SKM-1 treated with dmso at 0.1 percent for 144 hours (cell line): Measurements from ENCODE around the gene MPV17L.
A peak's percentile ranks its signal among the peaks of the same experiment; 100 is the strongest.
"Not testable (repeated sequence)": the region's sequence is repeated elsewhere in the genome, so short reads cannot be mapped to it uniquely, and the experiment has no call there.

Experiments used
- DNase-seq: peaks from one replicate; lab custom pipeline; 2025; ENCODE audit not compliant: unreplicated experiment; lab: John Stamatoyannopoulos, UW

MPV17L gene

DNA sequence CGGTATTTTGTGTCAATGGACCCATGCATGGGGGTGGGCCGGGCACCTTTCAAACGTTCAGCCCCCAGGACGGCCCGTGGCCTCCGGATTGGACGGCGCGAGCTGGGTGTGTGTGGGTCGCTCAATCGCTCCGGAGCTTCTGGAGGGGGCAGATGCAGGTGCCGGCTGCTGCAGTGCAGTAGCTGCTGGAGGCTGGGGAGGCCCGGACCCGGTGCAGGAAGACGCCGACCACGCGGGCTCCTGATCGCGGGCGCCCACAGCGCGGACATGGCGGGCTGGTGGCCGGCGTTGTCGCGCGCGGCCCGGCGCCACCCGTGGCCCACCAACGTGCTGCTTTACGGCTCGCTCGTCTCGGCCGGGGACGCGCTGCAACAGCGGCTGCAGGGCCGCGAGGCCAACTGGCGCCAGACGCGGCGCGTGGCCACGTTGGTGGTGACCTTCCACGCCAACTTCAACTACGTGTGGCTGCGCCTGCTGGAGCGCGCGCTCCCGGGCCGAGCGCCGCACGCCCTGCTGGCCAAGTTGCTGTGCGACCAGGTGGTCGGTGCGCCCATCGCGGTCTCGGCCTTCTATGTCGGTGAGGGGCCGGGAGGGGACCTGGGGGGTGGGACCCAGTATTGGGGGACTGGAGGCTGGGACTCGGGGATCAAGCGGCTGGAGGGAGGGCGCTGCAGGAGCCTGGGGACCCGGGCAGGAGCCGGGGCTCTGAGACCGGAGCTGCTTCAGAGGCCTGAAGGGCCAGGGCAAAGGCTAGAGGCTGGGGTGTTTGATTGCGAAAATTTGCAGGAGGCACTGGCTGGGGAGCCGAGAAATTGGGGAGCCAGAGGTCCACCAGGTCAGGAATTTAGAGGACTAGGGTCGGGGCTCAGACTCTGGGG is at the start of gene MPV17L:
Gene MPV17L (plus strand): TSS at position 124 of the 878 bp plus-strand sequence. CDS start 144 bp downstream, at position 268.
- not testable (repeated sequence) for DNase-seq

DNA sequence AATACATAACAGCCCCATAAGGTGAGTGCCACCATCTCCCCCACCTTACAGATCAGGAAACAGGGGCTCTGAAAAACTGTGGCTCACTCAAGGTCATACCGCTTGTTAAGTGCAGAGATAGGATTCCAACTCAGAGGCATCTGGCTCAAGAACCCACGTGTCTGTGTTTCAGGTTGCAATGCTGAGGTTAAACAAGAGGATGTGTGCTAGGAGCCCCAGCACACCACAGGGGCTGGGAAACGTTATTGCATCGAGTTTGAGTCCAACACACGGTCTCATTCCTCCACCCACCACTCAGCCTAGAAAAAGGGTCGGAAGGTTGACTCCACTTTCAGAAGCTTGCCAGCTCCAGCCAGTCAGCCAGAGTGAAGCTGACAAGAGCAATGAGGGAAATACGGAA is 46.8 kb upstream of the MPV17L start:
- DNase-seq, result not testable (repeated sequence)

DNA sequence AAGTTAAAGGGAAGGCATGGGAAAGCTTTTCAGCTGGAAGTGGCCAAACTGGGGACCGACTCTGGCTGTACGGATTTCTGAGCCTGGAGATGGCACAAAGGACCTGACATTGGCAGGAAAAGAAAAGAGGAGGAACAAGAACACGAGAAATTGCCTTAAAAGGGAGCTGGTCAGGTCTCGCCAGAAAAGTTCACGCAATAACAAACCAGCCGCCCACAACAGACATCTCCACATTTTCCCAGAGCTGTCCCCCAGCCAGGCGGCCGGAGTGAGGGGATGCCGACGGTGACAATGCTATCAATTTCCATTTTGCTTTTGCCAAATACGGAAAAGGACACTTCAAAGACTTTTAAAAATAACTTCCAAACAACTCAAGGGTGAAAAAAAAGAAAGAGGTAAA is 44.3 kb upstream of the MPV17L start:
- not testable (repeated sequence) for DNase-seq

DNA sequence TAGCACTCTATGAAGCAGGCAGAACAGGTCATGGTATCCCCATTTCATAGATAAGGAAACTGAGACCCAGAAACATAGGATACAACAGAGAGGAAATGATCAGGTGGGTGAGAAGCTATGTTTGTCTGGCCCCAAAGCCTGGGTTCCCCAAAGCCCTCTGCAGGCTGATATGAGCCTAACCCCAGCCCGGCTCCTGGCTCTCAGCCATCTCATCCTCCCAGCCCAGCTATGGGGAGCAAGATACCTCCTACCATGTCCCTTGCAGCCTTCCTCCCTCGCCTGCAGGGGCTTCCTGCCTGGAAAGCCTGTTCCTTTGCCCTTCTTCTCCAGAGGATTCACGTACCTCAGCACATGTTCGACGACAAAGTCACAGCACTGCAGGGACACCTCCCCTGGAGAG is 43.8 kb upstream of the MPV17L start:
- not testable (repeated sequence) for DNase-seq

DNA sequence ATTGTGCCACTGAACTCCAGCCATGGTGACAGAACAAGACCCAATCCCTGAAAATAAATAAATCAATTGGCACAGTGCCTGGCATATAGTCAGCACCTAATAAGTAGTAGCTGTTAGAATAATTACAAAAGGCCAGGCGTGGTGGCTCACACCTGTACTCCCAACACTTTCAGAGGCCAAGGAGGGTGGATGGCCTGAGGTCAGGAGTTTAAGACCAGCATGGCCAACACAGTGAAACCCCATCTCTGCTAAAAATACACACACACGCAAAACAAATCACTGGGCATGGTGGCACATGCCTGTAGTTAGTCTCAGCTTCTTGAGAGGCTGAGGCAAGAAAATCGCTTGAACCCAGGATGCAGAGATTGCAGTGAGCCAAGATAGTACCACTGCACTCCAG is 42.7 kb upstream of the MPV17L start:
- not testable (repeated sequence) for DNase-seq

DNA sequence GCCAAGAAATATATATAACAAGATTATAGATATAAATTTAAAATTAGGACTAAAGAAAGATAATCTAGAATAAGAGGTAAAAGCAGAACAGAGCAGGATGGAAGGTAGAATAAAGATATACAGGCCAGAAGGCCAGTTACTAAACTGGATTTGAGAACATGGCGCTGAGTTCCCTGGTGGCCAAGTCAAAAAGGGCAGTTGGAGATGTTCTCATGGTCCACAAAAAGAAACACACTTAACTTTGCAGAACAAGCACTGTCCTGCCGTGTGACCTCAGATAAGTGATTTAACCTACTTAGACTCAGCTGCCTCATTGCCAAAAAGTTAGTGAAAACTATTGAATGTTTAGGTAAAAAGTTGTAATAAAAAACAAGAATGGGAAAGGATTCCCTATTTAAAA is 40.7 kb upstream of the MPV17L start:
- DNase-seq, result not testable (repeated sequence)

DNA sequence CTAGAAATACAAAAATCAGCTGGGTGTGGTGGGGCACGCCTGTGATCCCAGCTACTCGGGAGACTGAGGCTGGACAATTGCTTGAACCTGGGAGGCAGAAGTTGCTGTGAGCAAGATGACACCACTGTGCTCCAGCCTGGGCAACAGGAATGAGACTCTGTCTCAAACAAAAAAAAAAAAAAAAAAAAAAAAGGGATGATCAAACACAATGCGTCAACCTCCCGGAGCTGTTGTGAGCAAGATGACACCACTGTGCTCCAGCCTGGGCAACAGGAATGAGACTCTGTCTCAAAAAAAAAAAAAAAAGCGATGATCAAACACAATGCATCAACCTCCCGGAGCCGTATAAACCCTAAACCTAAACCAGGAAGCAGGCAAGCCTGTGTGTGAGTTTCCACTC is 38.1 kb upstream of the MPV17L start:
- not testable (repeated sequence) for DNase-seq

DNA sequence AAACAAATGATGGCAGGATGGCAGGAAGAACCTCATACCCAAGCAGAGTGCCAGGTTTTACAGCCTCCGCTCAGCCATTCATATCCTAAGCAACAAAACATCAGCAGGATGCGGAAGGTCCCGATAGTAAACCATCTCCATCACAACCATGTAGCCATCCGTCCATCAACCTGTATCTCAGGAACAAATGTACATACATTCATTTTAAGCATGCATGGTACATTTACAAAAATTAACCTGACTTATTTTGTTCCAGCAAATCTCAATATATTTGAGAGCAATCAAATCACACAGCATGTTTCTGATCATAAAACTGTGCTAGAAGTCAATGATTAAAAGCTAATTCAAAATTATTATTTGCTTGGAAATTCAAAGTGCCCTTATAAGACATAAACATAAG is 17.4 kb upstream of the MPV17L start, which contains the start of gene NPIPA5:
Gene NPIPA5 (minus strand): TSS at position 101 of the 400 bp plus-strand sequence. CDS start 0 bp downstream, at position 101.
- not testable (repeated sequence) for DNase-seq

DNA sequence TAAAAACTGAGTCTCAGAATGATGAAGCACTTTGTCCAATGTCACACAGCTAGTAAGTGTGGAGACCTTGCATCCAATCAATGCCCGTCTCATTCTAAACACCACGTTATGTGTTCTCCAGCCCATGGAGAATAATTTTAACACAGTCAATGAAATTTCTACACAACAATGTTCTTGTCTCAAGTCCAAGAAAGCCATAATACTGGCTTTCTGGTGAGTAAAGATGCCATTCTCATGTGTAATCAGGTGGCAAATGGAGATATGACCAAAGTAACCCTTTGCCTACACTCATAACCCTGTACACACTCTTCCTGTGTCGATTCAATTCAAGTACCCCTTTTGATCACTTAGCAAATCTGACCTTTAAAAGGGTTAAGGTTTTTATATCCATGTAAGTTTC is 12.7 kb upstream of the MPV17L start:
- not testable (repeated sequence) for DNase-seq

DNA sequence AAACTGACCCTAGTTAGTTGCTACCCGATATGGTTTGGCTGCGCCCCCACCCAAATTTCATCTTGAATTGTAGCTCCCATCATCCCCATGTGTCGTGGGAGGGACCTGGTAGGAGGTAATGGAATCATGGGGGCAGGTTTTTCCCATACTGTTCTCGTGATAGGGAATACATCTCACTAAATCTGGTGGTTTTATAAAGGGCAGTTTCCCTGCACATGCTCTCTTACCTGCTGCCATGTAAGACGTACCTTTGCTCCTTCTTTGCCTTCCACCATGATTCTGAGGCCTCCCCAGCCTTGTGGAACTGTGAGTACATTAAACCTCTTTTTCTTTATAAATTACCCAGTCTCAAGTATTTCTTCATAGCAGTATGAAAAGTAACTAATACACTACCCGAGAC is 7.5 kb upstream of the MPV17L start:
- not testable (repeated sequence) for DNase-seq

DNA sequence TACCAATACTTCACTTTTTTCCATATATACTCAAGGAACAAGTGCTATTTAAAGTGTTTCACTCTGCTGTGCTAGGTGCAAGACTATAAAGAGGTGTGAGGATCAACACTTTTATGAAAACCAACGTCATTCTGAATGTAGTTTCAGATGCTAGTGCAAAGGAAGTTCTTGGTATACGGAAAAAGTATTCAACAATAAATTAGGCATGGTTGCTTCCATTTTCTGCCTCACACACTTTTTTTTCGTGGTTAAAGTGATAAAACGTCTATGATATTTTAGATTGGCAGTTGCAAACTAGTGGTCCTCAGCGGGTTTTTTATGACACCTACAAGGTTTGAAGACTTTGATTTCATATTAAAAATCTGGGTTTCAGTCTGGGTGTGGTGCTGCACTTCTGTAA is 5.6 kb upstream of the MPV17L start:
- not testable (repeated sequence) for DNase-seq

DNA sequence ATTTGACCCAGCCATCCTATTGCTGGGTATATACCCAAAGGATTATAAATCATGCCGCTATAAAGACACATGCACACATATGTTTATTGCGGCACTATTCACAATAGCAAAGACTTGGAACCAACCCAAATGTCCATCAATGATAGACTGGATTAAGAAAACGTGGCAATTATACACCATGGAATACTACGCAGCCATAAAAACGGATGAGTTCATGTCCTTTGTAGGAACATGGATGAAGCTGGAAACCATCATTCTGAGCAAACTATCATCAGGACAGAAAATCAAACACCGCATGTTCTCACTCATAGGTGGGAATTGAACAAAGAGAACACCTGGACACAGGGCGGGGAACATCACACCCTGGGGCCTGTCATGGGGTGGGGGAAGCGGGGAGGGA is 2.5 kb upstream of the MPV17L start:
- DNase-seq, result not testable (repeated sequence)

DNA sequence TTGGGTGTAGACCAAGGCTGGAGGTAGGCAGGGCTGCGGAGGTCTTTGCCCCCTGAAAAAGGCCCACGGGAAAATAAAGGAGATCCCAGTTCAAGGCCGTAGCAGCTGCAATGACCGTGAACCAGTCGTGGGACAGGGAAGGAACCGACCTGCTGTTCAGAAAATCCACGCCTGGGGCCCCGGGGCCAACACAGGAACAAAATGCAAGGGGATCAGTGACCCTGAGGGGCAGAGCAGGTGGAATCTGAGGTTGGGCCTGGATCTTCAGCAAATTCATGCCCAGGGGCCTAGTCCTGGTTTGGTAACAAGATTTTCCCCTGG is 915 bp downstream of the MPV17L start:
- DNase-seq, result not testable (repeated sequence)

DNA sequence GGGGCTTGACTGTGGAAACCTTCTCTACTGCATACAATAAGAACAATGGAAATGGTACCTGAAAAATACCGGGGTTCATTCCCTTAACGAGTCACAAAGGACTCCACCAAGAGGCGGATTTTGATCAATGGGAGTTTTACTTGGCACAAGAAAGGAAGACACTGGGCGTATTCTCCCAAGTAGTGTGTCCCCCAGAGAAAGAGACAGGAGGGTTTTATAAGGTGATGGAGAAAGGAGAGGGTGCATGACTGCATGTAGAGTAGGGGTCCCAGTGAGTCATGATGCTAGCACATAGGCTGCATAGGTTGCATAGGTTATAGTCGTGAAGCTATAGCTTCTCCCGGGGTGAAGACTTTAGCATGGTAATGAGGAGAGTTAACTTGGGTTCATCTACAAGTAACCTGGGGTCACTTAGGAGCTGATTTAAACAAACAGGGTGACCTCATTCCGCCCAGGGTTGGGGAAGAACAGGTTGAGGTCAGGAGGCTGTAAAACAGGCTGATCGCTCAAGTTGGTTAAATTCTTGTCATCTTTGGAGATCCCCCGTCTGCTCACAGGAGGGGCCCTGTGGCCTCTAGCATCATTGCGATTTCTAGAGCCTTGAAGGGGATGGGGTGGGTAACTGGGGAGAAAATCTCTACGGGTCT is 1.5 kb downstream of the MPV17L start:
- DNase-seq, result no peak

DNA sequence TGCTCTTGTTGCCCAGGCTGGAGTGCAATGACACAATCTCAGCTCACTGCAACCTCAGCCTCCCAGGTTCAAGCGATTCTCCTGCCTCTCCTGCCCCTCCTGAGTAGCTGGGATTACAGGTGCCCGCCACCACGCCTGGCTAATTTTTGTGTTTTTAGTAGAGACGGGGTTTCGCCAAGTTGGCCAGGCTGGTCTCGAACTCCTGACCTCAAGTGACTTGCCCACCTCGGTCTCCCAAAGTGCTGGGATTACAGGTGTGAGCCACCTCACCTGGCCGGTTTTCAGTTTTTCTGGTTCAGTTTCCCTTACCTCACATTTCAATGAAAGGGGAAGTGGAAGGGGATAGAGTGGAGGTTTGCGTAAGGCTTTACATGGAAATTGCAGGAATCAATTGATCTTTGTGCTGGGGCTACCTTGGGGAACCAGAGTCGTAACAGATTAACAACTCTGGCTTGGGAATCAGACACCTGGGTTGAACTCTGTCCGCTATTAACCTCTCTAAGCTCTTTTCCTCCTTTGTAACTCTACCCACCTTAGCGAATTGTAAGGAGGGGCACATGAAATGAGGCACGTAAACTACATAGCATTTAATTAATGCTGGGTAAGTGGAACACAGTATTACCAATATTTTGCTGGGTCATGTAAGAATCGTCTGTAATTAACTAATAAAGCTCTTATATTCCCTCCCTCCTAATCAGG is 3.2 kb downstream of the MPV17L start:
- no peak for DNase-seq

DNA sequence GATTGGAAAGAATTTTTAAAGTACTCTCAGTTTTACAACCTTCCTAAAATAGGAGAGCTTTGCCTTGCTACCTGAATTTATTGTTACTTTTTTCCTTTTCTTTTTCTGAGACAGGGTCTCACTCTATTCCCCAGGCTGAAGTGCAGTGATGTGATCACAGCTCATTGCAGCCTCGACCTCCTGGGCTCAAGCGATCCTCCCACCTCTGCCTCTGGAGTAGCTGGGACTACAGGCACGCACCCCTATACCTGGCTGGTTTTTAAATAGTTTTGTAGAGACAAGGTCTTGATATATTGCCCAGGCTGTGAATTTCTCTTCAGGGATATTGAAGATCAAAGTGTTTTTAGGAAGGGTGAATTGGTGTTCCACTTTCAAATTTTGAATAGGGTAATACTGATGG is 3.8 kb downstream of the MPV17L start:
- DNase-seq, result no peak

DNA sequence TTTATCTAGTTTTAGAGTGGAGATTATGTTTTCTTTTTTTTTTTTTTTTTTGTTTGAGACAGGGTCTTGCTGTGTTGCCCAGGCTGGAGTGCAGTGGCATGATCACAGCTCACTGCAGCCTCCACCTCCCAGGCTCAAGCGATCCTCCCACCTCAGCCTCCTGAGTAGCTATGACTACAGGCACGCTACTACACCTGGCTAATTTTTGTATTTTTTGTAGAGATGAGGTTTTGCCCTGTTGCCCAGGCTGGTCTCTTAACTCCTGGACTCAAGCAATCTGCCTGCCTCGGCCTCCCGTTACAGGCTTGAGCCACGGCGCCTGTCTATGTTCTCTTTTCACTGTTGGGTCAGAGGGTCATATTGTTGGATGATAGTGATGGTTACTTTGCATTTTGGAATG is 4.8 kb downstream of the MPV17L start:
- not testable (repeated sequence) for DNase-seq

DNA sequence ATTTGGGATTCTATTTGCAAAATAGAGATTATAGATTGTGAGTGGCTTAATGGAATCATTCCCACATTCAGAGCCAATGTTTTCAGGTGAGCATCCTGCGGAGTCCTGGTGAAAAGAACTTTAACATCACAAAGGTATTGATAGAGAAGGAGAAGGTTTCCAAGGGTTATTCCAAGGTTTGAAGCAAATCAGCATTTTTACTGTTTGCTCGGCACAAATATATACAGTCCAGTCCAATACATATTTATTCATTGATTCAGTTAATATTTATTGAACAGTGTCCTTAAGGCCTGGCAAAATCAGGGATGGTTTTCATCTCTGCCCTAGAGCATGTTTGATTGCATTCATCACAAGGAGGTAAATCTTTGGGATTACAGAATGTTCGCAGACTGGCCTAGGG is 6.4 kb downstream of the MPV17L start:
- no peak for DNase-seq

DNA sequence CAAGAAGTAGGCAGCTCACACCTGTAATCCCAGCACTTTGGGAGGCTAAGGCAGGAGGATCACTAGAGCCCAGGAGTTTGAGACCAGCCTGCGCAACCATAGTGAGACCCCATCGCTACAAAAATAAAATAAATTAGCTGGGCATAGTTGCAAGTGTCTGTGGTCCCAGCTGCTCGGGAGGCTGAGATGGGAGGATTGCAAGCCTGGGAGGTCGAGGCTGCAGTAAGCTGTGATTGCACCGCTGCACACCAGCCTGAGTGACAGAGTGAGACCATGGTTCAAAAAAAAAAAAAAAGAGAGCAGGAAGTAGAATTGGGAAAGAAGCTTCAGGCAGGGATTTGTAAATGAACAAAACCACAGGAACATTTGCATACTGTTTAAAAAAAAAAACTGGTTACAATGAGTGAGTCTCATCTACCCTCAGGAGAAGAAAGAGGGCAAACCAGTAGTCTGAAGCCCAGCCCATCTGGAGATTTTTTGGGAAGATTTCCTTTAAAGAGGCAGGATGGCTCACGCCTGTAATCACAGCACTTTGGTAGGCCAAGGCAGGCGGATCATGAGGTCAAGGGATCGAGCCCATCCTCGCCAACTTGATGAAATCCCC is 7.9 kb downstream of the MPV17L start:
- DNase-seq, result peak; percentile 62

DNA sequence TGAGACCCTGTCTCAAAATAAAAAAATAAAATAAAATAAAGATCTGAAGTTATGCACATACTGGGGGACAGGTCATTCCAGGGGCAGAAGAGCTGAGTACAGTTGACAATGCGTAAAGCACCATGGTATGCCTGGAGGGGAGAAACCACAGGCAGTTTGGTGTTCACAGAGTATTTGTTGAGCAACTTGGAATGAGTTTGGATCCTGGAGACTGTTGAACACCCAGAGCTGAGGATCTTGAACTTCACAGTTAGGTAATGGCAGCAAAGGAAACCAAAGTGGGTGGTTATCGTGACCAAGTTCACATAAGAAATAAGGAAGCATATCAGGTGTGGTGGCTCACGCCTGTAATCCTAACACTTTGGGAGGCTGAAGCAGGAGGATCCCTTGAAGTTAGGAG is 8.5 kb downstream of the MPV17L start:
- peak; percentile 45 for DNase-seq

DNA sequence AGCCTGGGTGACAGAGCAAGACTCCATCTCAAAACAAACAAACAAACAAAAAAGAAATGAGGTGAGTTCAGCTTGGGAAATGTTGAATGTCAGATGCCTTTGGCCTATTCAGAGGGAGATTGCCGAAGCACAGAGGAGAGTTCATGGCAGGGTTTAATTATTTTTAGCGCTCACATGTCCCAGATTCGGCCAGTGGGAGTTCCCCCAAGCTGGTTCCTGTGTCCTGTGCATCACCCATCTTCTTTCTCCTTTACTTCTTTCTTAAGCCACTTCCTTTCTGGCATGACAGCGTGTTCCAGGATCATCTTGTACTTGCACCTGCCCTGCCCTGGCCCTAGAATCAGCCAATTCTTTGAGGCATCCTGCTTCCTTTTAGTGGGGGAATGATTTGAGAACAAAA is 9.2 kb downstream of the MPV17L start:
- peak; percentile 56 for DNase-seq
